Left forelimb (tissue), 1 donor: ENCODE data around the gene ARID3B.
A peak's percentile ranks its signal among the peaks of the same experiment; 100 is the strongest.
"Not testable (repeated sequence)": the region's sequence is repeated elsewhere in the genome, so short reads cannot be mapped to it uniquely, and the experiment has no call there.

ENCODE experiments used
- DNase-seq: peaks from one replicate; pipeline ENCODE4 v3.0.0-alpha.2; 2018; ENCODE audit warnings: low spot score

Gene ARID3B, protein sequence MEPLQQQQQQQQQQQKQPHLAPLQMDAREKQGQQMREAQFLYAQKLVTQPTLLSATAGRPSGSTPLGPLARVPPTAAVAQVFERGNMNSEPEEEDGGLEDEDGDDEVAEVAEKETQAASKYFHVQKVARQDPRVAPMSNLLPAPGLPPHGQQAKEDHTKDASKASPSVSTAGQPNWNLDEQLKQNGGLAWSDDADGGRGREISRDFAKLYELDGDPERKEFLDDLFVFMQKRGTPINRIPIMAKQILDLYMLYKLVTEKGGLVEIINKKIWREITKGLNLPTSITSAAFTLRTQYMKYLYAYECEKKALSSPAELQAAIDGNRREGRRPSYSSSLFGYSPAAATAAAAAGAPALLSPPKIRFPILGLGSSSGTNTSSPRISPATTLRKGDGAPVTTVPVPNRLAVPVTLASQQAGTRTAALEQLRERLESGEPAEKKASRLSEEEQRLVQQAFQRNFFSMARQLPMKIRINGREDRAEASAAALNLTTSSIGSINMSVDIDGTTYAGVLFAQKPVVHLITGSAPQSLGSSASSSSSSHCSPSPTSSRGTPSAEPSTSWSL

DNA sequence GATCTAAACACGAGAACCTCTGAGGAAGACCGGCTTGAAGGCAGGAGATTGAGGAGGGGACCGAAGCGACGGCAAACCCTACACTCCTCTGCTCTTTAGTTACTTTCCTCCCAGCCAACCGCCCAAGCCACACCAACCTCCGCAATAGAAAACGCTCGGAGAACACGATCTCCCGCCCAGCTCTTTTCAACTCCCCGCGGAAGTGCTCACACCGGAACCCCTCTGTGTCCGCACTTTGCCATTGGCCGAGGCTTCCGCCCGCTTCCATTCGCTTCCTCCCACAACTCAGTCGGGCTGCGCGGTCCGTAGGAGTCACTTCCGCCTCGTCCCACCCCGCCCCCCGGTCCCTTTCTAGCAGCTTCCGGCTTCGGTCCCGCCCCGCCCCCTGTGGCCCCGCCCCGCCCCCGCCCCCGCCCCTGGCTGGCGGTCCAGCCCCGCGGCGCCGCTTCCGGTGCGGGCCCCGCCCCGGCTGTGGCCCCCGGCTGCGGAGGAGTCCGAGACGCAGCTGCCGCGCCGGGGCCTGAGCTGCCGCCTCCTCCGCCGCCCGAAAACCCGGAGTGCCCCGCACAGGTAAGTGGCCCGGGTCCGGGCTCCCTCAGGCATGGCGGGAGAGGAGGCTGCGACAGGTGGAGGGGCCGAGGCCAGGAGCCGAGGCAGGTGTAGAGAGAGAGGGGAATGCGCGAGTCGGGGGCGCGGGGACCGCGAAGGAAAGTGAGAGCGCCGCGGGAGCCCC lies at the start of gene ARID3B:
Gene ARID3B, plus strand, starts transcription at position 460 of the 733 bp plus-strand sequence. CDS start 2,717 bp downstream, outside the sequence.
- DNase-seq: peak; percentile 97

DNA sequence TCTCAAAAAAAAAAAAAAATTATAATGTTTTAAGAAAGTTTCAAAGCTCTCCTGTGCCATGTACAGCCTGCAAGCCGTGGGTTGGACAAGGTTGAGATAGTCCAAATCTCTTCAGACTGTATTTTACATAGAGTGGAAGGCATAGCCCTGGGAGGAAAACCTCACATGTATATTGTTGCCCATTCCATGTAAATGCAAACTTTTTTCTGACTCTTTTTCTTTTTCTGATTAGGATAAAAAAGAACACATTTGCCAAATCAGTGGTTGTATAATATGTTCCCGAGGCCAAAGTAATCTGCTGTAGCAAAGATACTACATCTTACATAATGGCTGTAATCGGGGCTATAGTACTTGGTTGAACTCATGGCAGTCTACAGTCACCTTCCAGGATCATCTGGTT lies 44.4 kb upstream of the ARID3B start:
- no peak for DNase-seq

DNA sequence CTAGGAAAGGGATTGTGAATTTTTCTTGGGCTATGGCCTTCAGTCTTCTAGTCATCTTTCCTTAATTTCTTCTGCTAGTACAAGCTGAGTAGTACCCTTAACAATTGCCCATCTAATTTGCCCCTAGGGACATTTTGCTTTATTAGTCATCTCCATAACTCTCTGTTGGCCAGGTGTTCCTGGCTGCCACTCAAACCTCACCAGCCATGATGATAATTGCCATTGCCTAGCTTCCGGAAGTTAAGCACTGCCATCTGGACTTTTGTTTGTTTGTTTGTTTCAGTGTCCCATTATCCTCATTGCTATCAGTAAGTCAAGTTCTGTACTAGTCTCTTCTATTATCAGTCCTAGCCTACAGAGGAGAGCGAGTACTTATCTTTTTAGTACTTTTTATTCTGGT lies 43.4 kb upstream of the ARID3B start:
- no peak for DNase-seq

DNA sequence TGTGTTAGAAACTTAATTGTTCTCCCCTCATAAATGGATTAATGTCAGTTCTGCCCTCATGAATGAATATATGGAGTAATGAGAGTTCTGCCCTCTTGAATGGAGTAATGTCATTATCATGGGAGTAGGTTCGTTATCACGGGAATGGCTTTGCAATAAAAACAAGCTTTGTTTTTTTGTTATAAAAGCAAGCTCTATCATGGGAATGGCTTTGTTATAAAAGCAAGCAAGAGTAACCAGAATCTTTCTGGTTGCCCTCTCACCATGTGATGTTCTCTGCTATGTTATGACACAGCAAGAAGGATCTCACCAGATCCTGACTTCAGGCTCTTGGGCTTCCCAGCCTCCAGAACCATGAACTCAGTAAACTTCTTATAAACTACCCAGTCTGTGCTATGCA lies 41.7 kb upstream of the ARID3B start:
- DNase-seq: no peak

DNA sequence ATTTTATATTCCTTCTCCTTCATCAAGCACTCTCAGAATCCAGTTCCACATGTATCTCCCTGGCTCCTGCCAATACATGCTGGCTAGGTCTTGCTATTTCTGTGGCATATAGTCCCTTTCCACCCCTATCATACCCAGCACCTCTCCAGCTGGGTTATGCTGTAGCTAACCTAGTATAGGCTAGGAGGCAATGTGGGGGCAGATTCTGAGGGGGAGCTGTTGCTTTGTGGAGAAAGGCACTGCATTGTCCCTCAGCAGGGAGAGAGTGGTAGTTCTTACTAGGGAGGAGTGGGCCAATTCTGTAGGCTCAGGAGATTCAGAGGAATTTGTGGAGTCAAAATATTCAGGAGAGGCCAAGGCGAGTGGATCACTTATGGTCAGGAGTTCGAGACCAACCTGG lies 40.6 kb upstream of the ARID3B start:
- no peak for DNase-seq

DNA sequence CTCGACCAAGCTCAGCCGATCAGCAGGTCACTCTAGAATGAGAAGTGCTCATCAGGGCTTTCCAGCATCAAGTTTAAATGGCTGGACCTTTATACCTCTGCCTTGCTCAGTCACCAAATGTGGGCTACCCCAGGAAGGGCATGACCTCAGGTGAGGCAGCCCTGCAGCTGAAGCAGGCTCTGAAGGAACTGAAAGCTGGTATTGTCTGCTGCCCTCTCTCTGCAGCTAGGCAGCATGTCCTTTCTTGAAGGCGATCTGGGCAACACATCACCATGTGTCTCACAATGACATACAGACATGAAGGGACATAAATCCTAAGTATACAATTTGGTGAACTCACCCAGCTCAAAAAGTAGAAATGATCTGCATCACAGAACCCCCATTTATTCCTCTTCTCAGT lies 38.7 kb upstream of the ARID3B start:
- no peak for DNase-seq

DNA sequence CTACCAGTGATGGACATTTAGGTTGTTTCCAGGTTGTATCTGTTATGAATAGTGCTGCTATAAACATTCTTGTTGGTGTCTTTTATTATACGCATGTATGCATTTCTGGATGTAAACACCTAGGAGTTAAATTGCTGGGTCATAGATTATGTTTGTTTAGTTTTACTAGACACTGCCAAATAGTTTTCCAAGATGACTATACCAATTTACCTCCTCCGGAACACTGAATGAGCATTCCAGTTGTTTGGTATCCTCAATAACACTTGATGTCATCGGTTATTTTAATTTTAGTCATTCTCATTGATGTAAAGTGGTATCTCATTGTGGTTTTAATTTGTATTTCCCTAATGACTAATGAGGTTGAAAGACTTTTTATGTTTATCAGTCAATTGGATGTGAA lies 36.6 kb upstream of the ARID3B start:
- DNase-seq: no peak

DNA sequence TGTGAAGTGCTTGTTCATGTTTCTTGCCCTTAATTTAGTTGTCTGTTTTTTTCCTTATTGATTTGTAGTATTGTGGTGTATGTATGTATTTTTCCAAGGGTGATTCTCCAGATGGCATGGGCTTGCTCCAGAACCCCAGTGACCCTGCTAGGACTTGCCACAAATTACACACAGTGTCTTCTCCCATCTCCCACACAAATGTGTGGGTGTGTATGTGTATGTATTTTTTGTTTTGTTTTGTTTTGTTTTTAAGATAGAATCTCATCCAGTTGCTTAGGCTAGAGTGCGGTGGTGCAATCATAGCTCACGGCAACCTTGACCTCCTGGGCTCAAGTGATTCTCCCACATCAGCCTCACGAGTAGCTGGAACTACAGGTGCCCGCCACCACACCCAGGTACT lies 36.2 kb upstream of the ARID3B start:
- DNase-seq: no peak

DNA sequence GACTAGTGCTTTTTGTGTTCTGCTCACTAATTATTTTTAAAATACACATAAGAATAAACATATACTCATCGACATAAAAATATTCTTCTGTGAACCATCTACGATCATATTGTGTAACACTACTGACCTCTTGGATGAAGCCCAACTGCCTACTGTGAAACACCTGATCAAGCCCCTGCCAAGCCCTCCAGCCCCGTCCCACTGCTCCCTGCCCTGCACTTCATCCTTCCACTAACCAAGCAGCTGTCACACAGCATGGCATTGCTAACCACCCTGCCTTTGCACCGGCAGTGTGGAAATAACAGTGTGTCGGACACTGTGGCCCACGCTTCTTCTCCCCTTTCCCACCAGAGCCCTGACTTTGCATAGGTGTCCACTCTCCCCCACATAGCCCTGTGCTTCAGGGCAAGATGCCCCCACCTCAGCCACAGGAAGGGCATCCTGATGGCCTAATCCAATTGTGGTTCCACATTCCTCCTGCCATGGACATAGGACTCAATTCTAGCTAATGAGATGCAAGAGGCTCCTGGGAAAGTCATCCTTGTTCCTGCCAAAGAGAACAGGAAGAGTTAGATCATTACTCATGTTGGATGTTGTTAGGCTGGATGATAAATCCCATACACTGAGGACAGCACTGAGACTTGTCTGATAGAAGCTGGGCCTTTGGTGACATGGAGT lies 35.0 kb upstream of the ARID3B start:
- no peak for DNase-seq

DNA sequence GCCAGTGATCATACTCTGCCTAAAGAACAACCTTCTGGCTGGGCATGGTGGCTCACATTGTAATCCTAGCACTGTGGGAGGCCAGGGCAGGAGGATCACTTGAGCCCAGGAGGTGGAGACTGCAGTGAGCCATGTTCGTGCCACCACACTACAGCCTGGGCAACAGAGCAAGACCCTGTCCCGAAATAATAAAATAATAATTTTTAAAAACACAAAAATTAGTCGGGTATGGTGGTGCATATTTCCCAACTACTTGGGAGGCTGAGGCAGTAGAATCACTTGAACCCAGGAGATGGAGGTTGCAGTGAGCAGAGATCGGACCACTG lies 34.5 kb upstream of the ARID3B start:
- DNase-seq: no peak

DNA sequence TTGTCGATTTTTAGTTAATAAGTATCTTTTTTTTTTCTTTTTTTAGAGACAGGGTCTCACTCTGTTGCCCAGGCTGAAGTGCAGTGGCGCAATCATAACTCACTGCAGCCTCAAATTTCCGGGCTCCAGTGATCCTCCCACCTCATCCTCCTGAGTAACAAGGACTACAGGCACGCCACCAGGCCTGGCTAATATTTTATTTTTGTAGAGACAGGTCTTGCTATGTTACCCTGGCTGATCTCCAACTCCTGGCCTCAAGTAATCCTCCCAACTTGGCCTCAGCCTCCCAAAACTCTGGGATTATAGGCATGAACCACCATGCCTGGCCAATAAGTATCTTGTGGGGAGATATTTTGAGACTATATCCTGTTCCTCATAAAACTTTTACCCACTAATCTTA lies 29.4 kb upstream of the ARID3B start:
- DNase-seq: no peak

DNA sequence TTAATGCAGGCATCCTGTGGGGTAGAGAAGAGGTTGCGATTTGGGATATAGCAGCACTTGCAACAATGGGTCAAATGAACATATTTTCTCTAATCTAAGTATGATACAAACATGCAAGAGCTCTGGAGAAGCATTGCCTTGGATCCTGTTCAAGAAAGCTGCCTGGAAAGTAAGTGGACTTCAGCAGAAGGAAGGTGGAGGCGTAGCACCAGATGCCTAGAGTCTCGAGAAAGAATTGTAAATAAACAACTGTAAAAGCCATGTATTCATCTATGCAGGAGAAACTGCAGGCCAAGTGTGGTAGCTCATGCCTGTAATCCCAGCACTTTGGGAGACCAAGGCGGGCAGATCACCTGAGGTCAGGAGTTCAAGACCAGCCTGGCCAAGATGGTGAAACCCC lies 27.0 kb upstream of the ARID3B start:
- not testable (repeated sequence) for DNase-seq

DNA sequence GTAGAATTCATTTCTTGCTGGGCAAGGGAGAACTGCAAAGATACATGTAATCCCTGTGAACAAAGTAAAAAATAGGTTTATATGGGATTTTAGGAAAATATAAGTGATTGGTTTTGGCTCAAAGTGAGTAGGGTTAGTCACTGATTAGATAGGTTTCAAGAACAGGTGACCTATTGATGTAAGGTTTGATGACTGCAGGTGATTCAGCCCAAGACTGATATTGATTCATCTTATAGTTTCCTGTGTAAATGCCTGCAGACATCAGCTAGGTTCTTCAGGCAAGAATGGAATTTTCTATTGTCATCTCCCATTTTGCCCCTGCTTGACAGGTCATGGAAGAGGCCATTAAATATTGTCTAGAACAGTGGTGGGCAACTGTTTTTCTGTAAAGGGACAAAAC lies 23.9 kb upstream of the ARID3B start:
- DNase-seq: no peak

DNA sequence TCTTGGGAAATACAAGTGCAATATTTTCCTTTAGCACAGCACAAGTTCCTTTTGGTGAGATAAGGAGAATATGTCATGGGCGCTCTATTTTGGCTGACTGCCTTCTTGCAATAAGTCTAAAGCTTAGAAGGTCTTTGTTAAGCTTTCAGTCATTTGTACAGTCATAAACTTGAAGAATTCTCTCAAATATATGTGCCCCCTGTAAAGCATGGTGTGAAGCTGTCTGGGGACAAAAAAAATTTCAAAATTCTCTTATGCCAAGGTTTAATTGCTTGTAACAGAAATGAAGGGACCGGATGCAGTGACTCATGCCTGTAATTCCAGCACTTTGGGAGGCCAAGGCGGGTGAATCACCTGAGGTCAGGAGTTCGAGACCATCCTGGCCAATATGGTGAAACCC lies 21.7 kb upstream of the ARID3B start:
- DNase-seq: no peak

DNA sequence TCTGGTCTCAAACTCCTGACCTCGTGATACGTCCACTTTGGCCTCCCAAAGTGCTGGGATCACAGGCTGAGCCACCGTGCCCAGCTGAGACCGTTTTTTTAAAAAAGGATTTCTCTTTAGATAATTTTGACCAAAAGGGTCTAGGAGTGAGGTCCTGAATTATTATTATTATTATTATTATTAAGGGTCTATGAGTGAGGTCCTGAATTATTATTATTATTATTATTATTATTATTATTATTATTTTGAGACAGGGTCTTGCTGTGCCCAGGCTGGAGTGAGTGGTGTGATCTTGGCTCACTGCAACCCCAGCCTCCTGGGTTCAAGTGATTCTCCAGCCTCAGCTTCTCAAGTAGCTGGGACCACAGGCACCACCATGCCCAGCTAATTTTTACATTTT lies 20.6 kb upstream of the ARID3B start:
- DNase-seq: no peak

DNA sequence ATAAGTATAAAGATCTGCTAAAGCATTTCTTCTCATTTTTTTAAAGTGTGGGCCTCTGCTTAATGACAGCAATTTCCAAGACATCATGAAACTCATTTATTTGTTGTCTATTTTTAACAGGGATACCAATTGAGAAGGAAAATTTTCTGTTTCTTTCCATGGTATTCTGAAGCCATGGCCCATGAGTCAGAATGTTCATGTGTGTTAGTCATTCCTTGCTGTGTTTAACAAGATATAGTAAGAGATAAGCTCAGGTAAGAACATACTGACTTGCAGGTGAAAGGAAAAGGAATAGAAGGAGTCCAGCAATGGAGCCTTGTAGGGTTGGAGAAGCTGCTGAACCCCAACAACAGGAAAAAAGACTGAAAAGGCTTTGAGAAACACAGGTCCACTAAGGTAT lies 17.0 kb upstream of the ARID3B start:
- DNase-seq: no peak

DNA sequence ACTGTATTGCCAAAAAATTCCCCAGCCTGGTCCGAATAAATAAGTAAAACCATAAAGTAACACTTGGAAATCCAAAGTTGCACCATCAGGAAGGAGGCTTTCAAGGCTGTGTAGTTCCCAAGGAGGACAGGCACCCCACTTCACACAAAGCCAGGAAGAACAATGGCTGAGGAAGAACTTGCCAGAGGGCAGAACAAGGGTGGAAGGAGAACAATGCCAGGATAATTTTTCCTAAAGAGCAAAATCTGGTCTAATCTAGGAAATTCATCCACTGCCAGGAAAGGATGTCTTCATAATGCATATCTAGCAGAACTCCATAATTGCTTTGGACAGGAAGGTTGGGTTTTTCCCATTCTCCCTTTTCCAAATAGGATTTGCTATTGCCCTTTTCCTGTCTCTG lies 15.7 kb upstream of the ARID3B start:
- no peak for DNase-seq

DNA sequence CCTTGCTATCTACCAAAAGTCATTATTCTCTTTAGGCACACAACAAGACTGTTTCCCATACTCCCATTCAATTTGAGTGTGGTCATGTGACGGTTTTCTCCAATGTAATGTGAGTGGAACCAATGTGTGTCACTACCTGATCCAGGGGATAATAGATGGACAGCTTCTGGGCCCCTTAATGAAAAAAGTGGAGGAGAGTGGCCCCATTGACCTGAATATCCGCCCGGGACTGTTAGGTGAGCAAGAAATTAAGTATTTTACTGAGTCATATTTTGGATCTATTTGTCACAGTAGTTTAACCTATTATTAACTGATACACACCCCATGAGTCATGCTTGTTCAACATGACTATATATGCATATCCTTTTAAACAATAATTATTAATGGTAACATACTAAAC lies 15.1 kb upstream of the ARID3B start:
- DNase-seq: no peak

DNA sequence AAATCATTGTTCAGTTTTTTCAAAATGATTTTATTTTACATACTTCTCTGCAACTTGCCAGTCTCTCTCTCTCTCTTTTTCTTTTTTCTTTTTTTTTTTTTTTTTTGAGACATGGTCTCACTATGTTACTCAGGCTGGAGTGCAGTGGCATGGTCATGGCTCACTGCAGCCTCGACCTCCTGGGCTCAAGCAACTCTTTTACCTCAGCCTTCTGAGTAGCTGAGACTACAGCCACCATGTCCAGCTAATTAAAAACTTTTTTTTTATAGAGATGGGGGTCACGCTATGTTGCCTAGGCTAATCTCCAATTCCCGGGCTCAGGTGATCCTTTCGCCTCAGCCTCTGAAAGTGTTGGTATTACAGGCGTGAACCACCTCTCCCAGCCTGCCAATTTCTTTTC lies 12.1 kb upstream of the ARID3B start:
- no peak for DNase-seq

DNA sequence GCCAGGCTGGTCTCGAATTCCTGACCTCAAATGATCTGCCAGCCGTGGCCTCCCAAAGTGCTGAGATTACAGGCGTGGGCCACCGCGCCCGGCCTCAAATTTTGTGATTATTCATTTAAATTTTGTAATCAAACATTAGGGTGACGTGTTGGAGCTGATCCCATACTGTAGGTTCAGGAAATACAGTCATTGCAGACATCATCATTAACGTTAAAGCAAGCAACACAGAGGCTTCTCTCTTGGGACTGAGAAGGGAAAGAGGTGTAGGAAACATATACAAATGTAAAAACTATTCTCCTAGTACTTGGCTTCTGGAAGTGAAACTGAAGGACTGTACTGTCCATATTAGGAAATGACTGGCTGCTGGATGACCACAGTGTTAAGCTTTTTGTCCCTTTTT lies 11.1 kb upstream of the ARID3B start:
- no peak for DNase-seq

DNA sequence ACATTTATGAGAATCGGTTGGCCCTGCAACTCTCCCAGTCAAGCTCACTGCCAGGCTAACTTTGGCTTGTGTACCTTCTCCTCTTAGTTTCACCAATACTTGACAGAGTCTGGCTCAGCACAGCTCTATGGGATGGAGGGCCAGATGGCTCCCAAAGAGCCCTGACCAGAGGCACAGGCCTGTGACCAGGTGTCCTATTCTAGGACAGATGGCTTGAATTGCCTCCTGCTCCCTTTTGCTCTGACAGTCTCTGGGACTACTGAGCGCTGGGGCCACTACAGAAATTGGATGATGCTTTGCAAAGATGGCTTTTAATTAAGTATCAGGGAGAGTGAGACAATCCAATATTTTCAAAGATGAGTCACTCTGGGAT lies 10.3 kb upstream of the ARID3B start:
- DNase-seq: no peak

DNA sequence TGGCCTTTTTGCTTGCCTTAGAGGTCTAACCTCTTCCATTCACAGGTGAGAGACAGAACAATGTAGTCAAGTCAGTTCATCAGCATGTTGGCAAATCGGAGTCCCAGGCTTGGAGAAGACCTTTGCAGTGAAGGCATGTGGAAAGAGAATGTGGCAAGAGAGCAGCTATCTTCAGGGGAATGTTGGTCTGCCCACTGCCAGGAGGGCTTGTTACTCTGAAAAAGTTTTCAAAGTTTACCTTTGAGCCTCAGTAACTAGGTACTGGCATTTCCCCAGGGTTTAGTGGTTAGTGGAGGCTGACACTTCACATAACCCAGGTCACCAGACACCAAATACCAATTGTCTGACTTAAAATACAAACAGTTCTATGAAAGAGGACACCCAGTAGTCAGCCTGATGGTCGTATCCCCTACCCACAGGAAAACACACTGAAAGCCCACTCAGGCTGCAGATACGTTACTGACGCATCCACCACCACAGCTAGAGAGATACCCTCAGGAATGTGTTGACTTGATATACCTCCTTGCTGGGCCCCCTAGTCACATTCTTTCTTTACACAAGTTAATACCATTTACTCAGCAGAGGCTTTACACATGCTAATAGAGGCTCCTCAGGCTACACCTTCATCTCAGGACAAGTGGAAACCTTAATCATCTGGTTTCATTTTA lies 9.7 kb upstream of the ARID3B start:
- no peak for DNase-seq
